Prostate gland (tissue), 2 donors: Measurements from ENCODE around the gene ANKS1B. TPM values are rescaled to one million over a fixed set of nuclear protein-coding genes. Genes with fewer than 3 reads are reported as not detected.

Experiments used
- DNase-seq: peaks from one replicate; pipeline ENCODE4 v3.0.0-alpha.2; 2019; ENCODE audit warnings: low spot score
- H3K27ac ChIP-seq, 2 donors: fragments of 200-600 bp; sonication (generic); 2 replicates each; pipeline ENCODE4 v1.5.1; 2017 to 2019
- H3K27me3 ChIP-seq: fragments of 200-600 bp; sonication (generic); replicated peaks from 2 replicates; pipeline ENCODE4 v1.5.1; 2019; ENCODE audit not compliant: insufficient read depth
- H3K36me3 ChIP-seq, 2 donors: fragments of 200-600 bp; sonication (generic); 1 replicate in 1 of 2; 2 replicates in 1 of 2; pipeline versions ENCODE4 v1.5.1 to v1.8.1; 2017 to 2019
- H3K4me1 ChIP-seq: fragments of 200-600 bp; sonication (generic); replicated peaks from 2 replicates; pipeline ENCODE4 v1.5.1; 2019
- H3K4me3 ChIP-seq, 2 donors: fragments of 200-600 bp; sonication (generic); 2 replicates each; pipeline ENCODE4 v1.5.1; 2017 to 2019
- H3K9me3 ChIP-seq: fragments of 200-600 bp; sonication (generic); 2 replicates; pipeline ENCODE4 v1.5.1; 2017
- CTCF ChIP-seq, 4 experiments: fragments of 200-600 bp in 2 of 4; fragments of 450-650 bp in 2 of 4; sonication (generic) in 2 of 4; IDR thresholded peaks; 1 replicate in 3 of 4; 2 replicates in 1 of 4; pipeline ENCODE4 v1.5.1; 2016 to 2019; ENCODE audit warnings: antibody characterized with exemption in 4 of 4, mild to moderate bottlenecking in 2 of 4, moderate library complexity in 2 of 4
- POLR2A ChIP-seq: fragments of 450-650 bp; IDR thresholded peaks from one replicate; pipeline ENCODE4 v1.6.1; 2016; ENCODE audit warnings: antibody characterized with exemption, mild to moderate bottlenecking
- POLR2AphosphoS5 ChIP-seq: sonication (generic); formaldehyde crosslinking; IDR thresholded peaks from one replicate; pipeline ENCODE4 v1.6.1; 2017; ENCODE audit warnings: antibody characterized with exemption
- WGBS: methylation state at CpG from one replicate; pipeline ENCODE4 v1.1.5; 2018; 5-methylcytosine and 5-hydroxymethylcytosine counted together
- intact Hi-C: fragments of 100-400 bp; cut with DNase I; formaldehyde crosslinking; loops from one replicate; pipeline ENCODE4 v1.14.2; 2022
- total RNA-seq, 2 donors: library from RNA; depleted of rRNA; stranded (reverse); fragments of >200 nt; gene quantifications; one replicate each; pipeline ENCODE4 v1.1.0, GENCODE V29; 2016

Gene ANKS1B
- total RNA-seq, 2 donors from 2014 or later: 13.0 to 17.4 TPM

DNA sequence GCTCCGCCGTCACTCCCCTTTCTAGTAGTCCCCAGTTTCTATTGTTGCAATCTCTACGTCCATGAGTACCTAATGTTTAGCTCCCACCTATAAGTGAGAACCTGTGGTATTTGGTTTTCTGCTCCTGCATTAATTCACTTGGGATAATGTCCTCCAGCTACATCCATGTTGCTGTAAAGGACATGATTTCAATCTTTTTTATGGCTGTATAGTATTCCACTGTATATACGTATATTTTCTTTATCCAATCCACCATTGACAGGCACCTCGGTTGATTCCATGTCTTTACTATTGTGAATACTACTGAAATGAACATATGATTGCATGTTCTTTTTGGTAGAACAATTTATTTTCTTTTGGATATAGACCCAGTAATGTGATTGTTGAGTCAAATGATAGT is 114.7 kb downstream of the ANKS1B start:
- H3K27ac ChIP-seq: no peak overlapping the region
- H3K27me3 ChIP-seq: no peaks in the 10 kb centered on the region
- H3K36me3 ChIP-seq: no peaks in the 10 kb centered on the region
- no peak for DNase-seq
- no peak for TF ChIP-seq POLR2AphosphoS5
- no peak for TF ChIP-seq CTCF (IDR thresholded peaks at IDR 0.05)
- no peak for TF ChIP-seq POLR2A
- intact Hi-C loops: no loop called here
- no peaks in the 10 kb centered on the region for H3K4me1 ChIP-seq
- no peaks in the 10 kb centered on the region for H3K9me3 ChIP-seq
- 95% methylated on average over 5 of the region's 5 CpGs for WGBS
- no peak overlapping the region for H3K4me3 ChIP-seq

- Histone ChIP-seq H3K4me1 (no peaks in the 10 kb centered on the region), H3K27ac (no peak overlapping the region), H3K27me3 (no peaks in the 10 kb centered on the region), H3K9me3 (no peaks in the 10 kb centered on the region), H3K4me3 (no peak overlapping the region), H3K36me3 (no peaks in the 10 kb centered on the region)
- whole genome bisulfite sequencing: 71% methylated on average over 4 of the region's 4 CpGs
- intact Hi-C loops: no loop called here
- no peak for TF ChIP-seq POLR2A
- TF ChIP-seq CTCF (IDR thresholded peaks at IDR 0.05): no peak
- TF ChIP-seq POLR2AphosphoS5: no peak
- no peak for DNase-seq
Observed at GRCh38 chr12:99861731-99862130, 123.0 kb downstream of the ANKS1B start.

DNA sequence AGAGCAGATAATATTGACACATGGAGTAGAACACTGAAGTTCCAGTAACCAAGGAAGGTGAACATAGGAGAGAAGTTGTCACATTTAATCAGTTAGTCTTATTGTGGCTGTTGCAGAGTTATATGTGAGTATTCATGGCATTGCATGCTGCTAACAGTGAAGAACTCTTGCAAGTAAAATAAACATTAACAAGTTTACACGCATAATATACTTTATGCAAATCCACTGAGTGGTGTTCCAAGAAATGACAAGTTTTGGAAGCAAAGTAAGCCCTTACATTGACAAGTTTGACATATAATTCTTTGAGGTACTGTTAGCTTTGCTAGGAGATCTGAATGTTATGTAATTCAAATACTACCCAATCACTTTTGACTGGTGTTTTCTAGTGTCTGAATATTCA is 125.6 kb downstream of the ANKS1B start:
- H3K9me3 ChIP-seq: no peaks in the 10 kb centered on the region
- no peaks in the 10 kb centered on the region for H3K27me3 ChIP-seq
- 89% methylated on average over 1 of the region's 1 CpG for WGBS
- intact Hi-C loops: no loop called here
- no peak overlapping the region for H3K4me3 ChIP-seq
- TF ChIP-seq CTCF (IDR thresholded peaks at IDR 0.05) (no peak), POLR2A (no peak), POLR2AphosphoS5 (no peak)
- no peak for DNase-seq
- no peak overlapping the region for H3K27ac ChIP-seq
- no peaks in the 10 kb centered on the region for H3K4me1 ChIP-seq
- no peaks in the 10 kb centered on the region for H3K36me3 ChIP-seq

GRCh38 chr12:99852666-99853065 is 132.1 kb downstream of the ANKS1B start:
- intact Hi-C loops: no loop called here
- Histone ChIP-seq H3K36me3 (no peaks in the 10 kb centered on the region), H3K9me3 (no peaks in the 10 kb centered on the region), H3K27ac (no peak overlapping the region), H3K4me3 (no peak overlapping the region), H3K4me1 (no peaks in the 10 kb centered on the region), H3K27me3 (no peaks in the 10 kb centered on the region)
- WGBS: 56% methylated on average over 5 of the region's 5 CpGs
- no peak for DNase-seq
- no peak for TF ChIP-seq POLR2AphosphoS5

GRCh38 chr12:99847936-99848335 is 136.8 kb downstream of the ANKS1B start:
- H3K4me3 ChIP-seq: no peak overlapping the region
- H3K27ac ChIP-seq: no peak overlapping the region
- intact Hi-C loops: no loop called here
- TF ChIP-seq POLR2A (no peak), CTCF (IDR thresholded peaks at IDR 0.05) (no peak), POLR2AphosphoS5 (no peak)
- no peaks in the 10 kb centered on the region for H3K9me3 ChIP-seq
- no peaks in the 10 kb centered on the region for H3K4me1 ChIP-seq
- H3K36me3 ChIP-seq: no peaks in the 10 kb centered on the region
- no peaks in the 10 kb centered on the region for H3K27me3 ChIP-seq
- DNase-seq: no peak
